Measurements from ENCODE around the gene RBM47.

RBM47 gene

DNA sequence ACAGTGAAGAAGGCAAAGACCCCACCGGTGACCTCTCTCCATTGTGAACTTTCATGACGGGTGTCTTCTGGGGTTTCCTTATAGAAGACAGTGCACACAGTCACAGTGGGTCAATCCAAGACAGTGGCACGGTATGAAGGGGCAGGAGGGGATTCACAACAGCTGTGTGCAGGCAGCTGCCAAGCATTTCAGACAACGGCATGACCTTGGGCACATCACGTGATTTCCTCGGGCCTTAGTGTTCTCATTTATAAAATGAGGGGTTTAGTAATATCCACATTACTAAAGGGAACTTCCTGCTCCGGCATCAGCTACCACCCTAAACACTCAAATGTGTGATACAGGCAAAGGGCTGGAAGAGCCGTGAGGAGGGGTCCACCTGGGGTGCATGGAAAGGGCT lies 42.9 kb downstream of the RBM47 start:
- DNase-seq (ENCODE audit: low read depth) = no peak

- DNase-seq (ENCODE audit: low read depth) = peak; percentile 47
Measured at GRCh38 chr4:40586034-40586433, 43.6 kb downstream of the RBM47 start.

GRCh38 chr4:40585201-40585799 lies 44.4 kb downstream of the RBM47 start:
- no peak for DNase-seq (ENCODE audit: low read depth)

DNA sequence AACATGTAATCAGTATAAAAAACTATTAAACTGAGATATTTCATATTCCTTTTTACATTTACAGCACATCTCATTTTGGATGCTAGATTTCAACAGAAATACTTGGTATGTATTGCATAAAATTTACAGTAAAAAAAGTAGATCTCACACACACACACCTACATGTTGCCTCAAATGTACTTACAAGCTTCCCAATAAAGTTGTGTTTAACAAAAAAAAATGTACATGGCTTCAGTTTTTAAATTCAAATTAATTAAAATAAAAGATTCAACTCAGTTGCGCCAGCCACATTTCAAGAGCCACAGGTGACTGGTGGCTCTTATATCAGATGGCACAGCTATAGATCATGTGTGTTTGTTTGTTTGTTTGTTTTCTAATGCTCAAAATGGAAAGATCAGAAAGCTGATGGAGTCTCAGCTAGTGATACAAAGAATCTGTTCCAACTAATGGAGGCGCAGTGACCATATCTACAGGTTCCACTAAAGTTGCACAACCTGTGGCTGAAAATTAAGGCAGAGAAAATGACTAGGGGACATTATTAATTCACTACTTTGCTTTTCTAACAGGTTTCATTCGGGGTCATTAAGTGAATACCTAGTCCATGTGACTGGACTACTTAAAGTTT lies 45.0 kb downstream of the RBM47 start:
- no peak for DNase-seq (ENCODE audit: low read depth)

DNA sequence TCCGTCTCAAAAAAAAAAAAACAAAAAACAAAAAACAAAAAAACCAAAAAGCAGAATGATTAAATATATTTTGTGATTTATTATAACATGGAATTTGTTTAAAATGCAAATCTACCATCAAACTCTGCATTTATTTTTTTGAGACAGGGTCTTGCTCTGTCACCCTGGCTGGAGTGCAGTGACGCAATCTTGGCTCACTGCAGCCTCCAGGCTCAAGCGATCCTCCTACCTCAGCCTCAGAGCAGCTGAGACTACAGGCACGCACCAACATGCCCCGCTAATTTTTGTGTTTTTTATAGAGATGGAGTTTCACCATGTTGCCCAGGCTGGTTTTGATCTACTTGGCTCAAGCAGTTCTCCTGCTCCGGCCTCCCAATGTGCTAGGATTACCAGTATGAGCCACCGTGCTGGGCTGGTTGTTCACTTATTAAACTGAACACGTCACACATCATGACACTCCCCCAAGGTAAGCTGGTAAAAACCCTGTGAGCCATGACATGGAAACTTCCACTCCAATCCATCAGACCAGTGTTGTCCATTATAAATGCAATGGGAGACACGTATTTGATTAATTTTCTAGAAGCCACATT lies 45.7 kb downstream of the RBM47 start:
- no peak for DNase-seq (ENCODE audit: low read depth)

- DNase-seq (ENCODE audit: low read depth) = no peak
Measured at GRCh38 chr4:40582413-40582812, 47.3 kb downstream of the RBM47 start.

GRCh38 chr4:40581254-40582140 lies 48.2 kb downstream of the RBM47 start:
- DNase-seq (ENCODE audit: low read depth) = no peak

DNA sequence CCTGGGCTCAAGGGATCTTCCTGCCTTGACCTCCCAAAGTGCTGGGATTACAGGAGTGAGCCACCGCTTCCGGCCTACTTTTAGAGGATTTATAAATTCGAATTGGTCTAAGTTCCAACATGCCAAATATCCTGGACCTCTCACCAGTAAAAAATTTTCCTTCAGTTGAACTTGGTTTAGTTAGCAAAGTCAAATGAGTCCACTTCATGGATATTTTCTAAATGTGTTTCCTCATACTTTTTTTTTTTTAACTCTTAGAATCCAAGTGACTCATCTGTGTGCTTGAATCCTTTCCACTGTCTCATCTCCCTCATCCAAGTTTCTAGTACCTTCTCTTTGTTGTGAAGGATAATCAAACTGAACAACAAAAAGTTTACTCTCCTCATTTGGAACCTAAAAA lies 49.7 kb downstream of the RBM47 start:
- peak; percentile 88 for DNase-seq (ENCODE audit: low read depth)

GRCh38 chr4:40577588-40578253 lies 51.9 kb downstream of the RBM47 start:
- no peak for DNase-seq (ENCODE audit: low read depth)

DNA sequence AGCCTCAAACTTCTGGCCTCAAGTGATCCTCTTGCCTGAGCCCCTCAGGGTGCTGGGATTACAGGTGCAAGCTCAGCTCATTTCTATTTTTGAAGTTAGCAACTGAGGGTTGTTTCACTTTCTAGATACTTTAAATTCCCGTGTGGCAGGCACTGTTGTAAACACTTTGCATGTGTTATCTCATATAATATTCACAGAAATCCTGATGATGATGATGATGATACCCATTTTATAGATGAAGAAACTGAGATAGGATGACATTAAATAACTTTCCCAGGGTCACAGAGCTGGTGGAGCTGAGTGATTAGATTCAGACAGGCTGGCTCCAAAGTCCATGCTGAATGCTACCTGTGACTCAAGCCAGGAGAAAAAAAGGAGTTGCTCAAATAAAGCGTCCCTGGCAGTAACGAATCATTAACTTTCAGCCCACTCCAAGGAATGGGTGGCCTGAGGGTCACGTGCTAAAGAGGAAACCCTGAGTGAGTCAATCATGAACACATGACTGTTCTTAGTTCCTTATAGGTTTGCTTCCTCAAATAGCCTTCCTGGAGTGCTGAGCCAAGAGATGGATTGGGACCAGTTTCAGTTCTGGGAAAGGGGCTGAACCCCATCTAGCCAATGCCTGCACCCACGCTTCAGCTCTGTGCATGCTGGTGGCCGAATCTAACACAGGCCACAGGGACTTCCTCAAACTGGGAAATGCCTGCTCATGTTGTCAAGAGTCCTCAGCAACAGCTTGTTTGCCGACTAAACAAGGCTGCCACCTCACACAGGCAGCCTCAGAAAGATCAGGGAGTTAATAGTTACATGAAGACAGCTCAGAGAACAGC lies 52.8 kb downstream of the RBM47 start:
- peak; percentile 92 for DNase-seq (ENCODE audit: low read depth)

GRCh38 chr4:40575846-40576245 lies 53.8 kb downstream of the RBM47 start:
- DNase-seq (ENCODE audit: low read depth) = peak; percentile 47

DNA sequence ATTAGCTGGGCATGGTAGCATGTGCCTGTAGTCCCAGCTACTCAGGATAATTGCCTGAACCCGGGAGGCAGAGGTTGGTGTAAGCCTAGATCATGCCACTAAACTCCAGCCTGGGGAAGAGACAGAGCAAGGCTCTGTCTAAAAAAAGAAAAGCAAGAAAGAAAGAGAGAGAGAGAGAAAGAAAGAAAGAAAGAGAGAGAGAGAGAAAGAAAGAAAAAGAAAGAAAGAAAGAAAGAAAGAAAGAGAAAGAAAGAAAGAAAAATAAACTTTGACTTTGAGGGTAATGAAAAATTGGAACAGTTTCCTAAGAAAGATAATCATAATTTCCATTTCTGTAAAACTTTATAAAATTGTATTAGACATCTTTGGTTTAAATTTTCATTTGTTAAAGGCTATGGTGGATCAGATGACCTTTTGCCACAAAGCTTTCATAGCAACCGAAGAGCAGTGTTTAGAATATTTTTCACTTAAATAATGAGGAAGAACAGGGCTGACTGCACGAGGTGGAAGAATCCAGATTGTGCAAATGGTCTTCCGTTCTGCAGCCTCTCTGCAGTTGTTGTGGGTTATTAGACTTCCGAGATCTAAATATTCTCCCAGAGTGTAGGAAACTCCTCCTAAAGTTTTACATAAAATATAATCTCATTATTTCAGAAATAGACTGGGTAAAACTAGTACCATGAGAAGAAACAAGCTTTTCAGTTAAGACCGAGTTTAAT lies 55.9 kb downstream of the RBM47 start:
- no peak for DNase-seq (ENCODE audit: low read depth)

DNA sequence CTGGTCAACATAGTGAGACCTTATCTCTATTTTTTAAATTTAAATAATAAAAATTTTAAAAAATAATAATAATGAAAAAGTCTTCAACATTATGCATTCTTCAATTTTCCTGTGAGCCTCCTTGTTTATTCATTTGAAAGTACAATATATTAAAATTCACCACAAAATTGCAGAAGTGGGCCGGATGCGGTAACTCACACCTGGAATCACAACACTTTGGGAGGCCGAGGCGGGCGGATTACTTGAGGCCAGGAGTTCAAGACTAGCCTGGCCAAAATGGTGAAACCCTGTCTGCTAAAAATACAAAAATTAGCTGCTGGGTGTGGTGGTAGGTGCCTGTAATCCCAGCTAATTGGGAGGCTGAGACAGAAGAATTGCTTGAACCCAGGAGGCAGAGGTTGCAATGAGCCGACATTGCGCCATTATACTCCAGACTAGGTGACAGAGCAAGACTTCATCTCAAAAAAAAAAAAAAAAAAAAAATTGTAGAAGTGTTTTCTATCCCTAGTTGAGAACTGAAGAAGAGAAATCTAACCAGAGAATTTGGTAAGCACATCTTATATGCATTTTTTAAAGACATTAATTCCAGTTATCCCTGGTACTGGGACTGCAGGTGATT lies 56.9 kb downstream of the RBM47 start:
- no peak for DNase-seq (ENCODE audit: low read depth)

GRCh38 chr4:40571208-40571607 lies 58.5 kb downstream of the RBM47 start:
- DNase-seq (ENCODE audit: low read depth) = no peak

DNA sequence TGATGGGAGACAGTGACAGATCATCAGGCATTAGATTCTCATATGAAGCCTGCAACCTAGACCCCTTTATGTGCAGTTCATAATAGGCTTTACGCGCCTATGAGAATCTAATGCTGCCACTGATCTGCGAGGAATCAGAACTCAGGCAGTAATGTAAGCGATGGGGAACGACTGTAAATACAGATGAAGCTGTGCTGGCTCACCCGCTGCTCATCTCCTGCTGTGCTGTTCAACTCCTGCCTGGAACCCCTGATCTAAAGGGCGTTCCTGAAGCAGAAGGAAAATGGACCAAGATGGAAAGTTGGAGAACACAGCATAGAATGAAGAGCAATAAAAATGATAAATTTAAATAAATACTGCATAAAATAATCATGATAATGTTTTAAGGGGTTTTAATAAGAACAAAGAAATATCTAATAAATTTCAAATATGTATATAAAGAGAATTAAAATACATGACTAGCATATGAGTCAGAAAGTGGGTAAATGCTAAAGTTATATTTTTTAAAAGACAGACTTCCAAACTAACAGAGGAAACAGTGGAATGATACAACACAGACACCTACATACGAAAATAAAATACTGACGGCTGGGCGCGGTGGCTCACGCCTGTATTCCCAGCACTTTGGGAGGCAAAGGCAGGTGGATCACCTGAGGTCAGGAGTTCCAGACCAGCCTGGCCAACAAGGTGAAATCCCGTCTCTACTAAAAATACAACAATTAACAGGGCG lies 59.2 kb downstream of the RBM47 start:
- no peak for DNase-seq (ENCODE audit: low read depth)

DNA sequence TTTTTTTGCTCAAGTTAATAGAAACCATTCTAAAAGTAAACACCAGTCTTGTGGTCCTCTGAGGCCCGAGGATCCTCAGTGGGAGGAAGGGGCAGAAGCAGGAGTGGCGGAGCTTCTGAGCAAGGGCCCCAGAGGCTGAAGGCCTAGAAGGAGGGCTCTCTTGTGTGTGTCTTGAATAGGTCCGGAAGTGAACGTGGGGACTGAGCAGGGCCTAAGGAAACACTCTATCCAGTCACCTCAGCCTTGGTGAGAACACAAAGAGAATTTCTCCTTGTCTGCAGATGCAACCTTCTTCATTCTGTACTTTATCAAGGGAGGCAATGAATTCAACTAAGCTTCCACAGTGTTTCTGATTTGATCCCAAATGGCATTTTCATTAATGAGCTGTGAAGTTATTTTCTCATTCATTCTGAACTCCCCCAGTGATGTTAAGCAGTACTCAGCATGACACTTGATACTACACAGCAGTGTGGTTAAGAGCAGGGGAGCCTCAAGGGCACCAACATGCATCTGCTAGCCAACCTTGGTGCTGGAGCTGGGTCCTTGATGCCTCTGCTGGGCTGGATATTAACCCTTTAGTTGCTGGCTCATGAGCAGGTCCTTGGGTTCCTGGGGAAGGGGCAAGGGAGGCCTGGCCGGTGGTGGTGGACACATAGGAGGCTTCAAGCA lies 64.7 kb downstream of the RBM47 start:
- no peak for DNase-seq (ENCODE audit: low read depth)

- DNase-seq (ENCODE audit: low read depth) = peak; percentile 74
Measured at GRCh38 chr4:40564004-40564403, 65.7 kb downstream of the RBM47 start.

DNA sequence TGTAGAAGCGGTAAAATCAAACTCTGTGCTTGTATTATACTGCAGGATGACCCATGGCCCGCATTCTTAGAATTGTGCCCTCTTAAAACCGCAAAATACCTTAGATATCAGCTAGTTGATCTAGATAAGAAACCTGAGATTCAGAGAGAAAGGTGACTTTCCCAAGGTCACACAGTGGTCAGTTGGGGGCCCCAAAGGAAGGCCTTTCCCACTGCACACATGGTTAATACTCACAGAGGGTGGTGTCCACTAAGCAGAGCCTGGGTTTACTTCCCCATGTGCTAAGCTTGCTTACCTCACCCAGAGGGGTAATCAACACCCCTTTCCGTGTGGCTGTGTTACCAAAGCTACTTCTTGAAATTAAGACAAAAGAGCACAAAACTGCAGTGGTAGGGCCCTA lies 66.3 kb downstream of the RBM47 start:
- DNase-seq (ENCODE audit: low read depth) = no peak

GRCh38 chr4:40562681-40563080 lies 67.0 kb downstream of the RBM47 start:
- peak; percentile 56 for DNase-seq (ENCODE audit: low read depth)

Data from ELR (cell line).